Activated CD8-positive, alpha-beta memory T cell treated with anti-CD3 and anti-CD28 coated beads for 36 hours (primary cell): ENCODE results near the gene CYP2E1. TPM values are rescaled to one million over a fixed set of nuclear protein-coding genes. Genes with fewer than 3 reads are reported as not detected.
"Not testable (repeated sequence)": the region's sequence is repeated elsewhere in the genome, so short reads cannot be mapped to it uniquely, and the experiment has no call there.

Source experiments
- CTCF ChIA-PET: fragments of 350-600 bp; sonication (Branson Sonifier 250); formaldehyde crosslinking; loops from one replicate; lab custom pipeline; 2021; ENCODE audit warnings: antibody characterized with exemption; lab: Charles Lee
- POLR2A ChIA-PET: fragments of 350-600 bp; sonication (Branson Sonifier 250); formaldehyde crosslinking; loops from one replicate; lab custom pipeline; 2021; ENCODE audit warnings: antibody characterized with exemption; lab: Charles Lee
- total RNA-seq, 2 experiments: library from RNA; stranded (reverse); gene quantifications; one replicate each; pipeline ENCODE4 v1.2.3, GENCODE V29; 2021

CYP2E1 gene
- total RNA-seq, 2 experiments from 2014 or later = 0.44 TPM; not detected in 1

DNA sequence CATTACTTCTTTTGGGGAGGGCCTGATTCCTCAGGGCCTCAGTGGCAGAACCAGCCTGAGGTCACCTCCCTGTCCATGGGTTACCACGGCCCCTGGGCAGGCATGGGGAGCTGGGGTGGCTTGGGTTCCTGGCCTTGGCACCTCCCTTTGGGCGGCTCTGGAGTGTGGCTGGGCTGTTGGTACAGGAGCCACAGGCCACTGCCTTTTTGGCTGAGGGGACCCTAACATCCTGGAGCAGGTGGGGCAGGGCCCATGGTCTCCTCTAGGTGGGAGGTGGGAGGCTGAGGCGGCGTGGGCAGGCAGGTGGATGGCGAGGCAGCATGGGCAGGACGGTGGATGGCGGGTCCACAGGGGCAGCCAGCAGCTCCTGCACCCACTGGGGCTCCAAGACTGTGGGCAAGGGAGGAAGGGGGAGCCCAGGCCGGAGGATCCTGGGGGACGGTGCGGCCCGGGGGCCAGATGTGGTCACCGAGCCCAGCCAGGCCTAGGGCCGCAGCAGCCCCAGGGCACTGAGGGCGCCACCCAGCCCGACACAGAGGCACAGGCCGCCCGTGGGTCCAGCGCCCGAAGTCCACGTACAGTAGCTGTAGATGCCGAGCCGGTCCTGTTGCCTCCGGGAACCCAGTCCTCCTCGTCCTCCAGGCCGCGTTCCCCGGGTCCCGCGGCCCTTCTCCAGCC lies 40.6 kb downstream of the CYP2E1 start:
- CTCF ChIA-PET = no interaction called here
- POLR2A ChIA-PET = no interaction called here

DNA sequence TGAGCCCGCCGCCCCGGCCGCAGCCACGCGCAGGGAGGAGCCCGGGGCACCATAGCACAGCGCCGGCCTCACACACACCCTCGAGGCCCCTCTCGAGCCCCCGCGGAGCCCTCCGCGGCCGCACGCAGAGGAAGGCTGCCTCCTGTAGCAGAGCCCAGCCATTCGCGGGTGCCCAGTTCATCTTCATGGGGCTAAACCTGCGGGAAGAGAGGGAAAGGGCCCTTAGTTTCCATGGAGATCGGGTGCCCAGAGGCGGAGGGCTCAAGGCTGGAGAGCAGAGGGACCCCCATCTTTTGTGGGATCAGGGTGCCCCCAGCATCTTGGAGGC lies 41.1 kb downstream of the CYP2E1 start:
- CTCF ChIA-PET = no interaction called here
- POLR2A ChIA-PET = no interaction called here

DNA sequence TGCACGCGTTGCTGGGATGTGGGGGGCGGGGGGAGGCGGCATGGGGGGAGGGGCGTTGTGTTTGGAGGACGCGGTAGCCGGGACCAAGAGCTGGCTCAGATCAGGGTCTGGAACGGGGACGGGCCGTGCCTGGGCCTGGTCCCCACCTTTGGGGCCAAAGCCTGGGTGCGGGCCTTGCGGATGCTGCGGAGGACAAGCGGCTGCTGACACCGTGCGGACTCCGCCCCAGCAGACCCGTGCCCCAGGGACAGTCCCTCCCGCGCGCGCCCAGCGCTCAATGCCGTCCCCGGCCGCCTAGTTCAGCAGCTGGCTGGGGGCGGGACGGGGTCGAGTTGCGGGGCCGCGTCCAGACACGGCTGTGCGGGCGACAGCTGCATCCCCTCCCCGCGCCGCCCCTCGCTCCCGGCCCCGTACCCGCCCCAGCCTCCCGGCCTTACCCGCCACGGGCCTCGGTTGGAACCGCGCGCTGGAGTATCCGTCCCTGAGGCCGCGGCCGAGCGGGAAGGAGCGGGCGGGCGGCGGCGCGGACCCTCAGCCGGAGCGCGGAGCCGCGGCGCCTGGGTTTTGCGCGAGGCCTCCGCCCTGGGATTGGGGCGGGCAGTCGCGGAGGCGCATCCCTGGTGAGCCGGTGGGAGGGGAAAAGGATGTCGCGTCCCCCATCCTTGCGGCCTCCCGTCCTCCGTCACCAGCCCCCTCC lies 41.8 kb downstream of the CYP2E1 start:
- POLR2A ChIA-PET, CTCF ChIA-PET: not testable (repeated sequence)

DNA sequence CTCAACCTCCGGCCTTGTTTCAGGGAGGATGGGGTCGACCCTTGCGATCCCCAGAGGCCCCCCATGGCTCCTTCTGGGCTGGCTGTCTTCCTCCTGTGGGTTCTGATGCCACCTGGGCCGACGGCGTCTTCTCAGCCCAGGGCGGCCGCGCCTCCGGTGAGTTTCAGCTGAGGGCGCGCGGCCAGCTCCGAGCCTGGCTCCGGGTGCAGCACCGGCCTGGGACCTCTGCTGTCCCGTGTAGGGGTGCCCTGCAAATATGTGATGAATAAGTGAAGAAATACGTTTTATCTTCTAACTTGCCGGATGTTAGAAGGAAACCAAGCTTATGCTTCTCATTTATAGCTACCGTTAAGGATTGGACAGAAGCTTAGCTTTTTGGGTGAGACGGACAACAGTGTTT lies 42.6 kb downstream of the CYP2E1 start:
- CTCF ChIA-PET, POLR2A ChIA-PET: not testable (repeated sequence)

DNA sequence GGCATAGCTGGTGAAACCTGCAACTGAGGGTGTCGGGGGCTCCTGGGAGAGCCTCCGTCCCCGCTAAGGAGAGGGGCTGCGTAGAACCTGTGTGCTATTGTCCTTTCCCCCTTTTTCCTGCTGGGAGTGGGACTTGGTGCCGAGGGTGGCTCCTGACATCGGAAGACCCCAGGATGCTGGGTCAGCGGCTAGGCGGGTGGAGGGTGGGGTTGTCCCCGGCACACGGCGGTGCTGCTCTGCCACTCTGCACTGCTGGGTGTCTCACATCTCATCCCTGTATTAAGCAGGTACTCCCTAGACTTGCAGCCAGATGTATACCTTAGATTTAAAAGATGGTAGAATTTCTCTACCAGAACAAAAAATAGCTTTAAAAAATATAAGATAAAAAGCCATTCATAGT lies 44.9 kb downstream of the CYP2E1 start:
- CTCF ChIA-PET, POLR2A ChIA-PET: not testable (repeated sequence)

DNA sequence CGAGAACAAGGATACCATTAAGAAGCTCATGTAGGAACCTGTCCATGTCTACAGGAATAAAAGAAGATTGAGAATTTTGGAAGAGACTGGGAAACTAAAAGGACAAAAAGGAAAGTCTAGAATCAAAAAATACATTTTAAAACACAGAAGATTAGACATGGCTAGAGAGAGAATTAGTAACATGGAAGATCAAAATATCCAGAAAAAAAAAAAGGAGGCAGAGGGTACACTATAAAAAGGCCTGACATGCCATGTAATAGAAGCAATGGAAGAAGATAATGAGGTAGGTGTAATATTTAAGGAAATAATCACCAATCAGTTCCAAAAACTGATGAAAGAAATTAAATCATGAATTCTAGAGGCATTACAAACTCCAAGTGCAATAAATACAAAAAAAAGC lies 46.3 kb downstream of the CYP2E1 start:
- CTCF ChIA-PET, POLR2A ChIA-PET: not testable (repeated sequence)

DNA sequence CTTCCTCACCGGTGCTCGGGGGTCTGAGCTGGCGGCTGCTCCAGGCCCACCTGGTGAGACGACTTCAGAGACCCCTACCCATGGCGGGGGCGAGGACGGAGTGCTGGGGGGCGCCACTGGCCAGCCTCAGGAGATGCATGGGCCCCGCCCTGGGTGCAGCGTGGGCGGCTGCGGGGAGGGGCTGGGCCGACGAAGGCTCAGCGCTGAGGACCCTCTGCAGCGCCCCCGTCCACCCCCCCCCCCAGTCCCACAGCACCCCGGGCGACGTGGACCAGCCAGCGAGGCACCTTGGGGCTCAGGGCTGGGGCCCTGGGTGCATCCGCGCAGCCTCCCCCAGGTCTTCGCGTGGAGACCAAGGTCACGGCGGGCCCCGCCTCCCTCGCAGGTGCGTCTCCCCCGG lies 49.9 kb downstream of the CYP2E1 start:
- POLR2A ChIA-PET = not testable (repeated sequence)

More for the DNA sequence above, 49.9 kb downstream of the CYP2E1 start:
- CTCF ChIA-PET = not testable (repeated sequence)

Other genes with a start within 250 kb of the CYP2E1 start
- gene TUBGCP2, start 218.5 kb upstream of the CYP2E1 start, total RNA-seq = 10 to 100 TPM; 59.3 to 69.1 TPM
- 10 to 100 TPM; 80.8 to 82.5 TPM for gene ZNF511, start 218.4 kb upstream of the CYP2E1 start, total RNA-seq
- gene CALY, start 190.5 kb upstream of the CYP2E1 start, total RNA-seq = not detected
- gene PRAP1, start 180.0 kb upstream of the CYP2E1 start, total RNA-seq = not detected
- gene FUOM, start 169.3 kb upstream of the CYP2E1 start, total RNA-seq = 10 to 100 TPM; 31.2 to 33.7 TPM
- gene ECHS1, start 154.0 kb upstream of the CYP2E1 start, total RNA-seq = 10 to 100 TPM; 69.6 to 73.5 TPM
- gene PAOX, start 148.1 kb upstream of the CYP2E1 start, total RNA-seq = 1 to 10 TPM; 5.2 to 5.6 TPM
- 10 to 100 TPM; 54.2 to 54.7 TPM for gene MTG1, start 133.2 kb upstream of the CYP2E1 start, total RNA-seq
- gene SPRN, start 102.7 kb upstream of the CYP2E1 start, total RNA-seq = not detected
- gene SCART1, start 73.4 kb upstream of the CYP2E1 start, total RNA-seq = 1 to 10 TPM in 1 of 2 experiments, under 1 TPM in 1; 0.93 to 1.3 TPM
- 1 to 10 TPM; 1.3 to 1.7 TPM for gene SYCE1, start 38.2 kb downstream of the CYP2E1 start, total RNA-seq
- not detected for gene FRG2B, start 99.4 kb downstream of the CYP2E1 start, total RNA-seq